HL-60 (cell line): ENCODE measurements around the gene AFF4.

Experiments used
- CTCF ChIP-seq: IDR thresholded peaks from one replicate; pipeline ENCODE4 v1.5.1; 2011; ENCODE audit warnings: low read length, control low read depth, inconsistent platforms; ENCODE audit not compliant: insufficient read depth
- GABPA ChIP-seq: IDR thresholded peaks from 2 replicates; pipeline ENCODE4 v1.6.1; 2012; ENCODE audit warnings: low read depth
- POLR2AphosphoS5 ChIP-seq: IDR thresholded peaks from 2 replicates; pipeline ENCODE4 v1.6.1; 2012; ENCODE audit warnings: low read depth
- SPI1 ChIP-seq: IDR thresholded peaks from 2 replicates; pipeline ENCODE4 v1.6.1; 2012; ENCODE audit warnings: low read depth, mild to moderate bottlenecking, borderline replicate concordance

- peak; percentile 6 for TF ChIP-seq CTCF
- no peak for TF ChIP-seq POLR2AphosphoS5
- TF ChIP-seq GABPA = no peak
- no peak for TF ChIP-seq SPI1
Observed at GRCh38 chr5:132829742-132830435, 133.5 kb downstream of the AFF4 start.
